HG03108 (cell line): Measurements from ENCODE around the gene KCNJ5.
A peak's percentile ranks its signal among the peaks of the same experiment; 100 is the strongest.

Experiments used
- ATAC-seq: cut with Tn5 transposase; IDR thresholded peaks from one replicate; pipeline ENCODE4 v1.9.1; 2021; ENCODE audit warnings: moderate library complexity; ENCODE audit not compliant: unreplicated experiment

Gene KCNJ5

DNA sequence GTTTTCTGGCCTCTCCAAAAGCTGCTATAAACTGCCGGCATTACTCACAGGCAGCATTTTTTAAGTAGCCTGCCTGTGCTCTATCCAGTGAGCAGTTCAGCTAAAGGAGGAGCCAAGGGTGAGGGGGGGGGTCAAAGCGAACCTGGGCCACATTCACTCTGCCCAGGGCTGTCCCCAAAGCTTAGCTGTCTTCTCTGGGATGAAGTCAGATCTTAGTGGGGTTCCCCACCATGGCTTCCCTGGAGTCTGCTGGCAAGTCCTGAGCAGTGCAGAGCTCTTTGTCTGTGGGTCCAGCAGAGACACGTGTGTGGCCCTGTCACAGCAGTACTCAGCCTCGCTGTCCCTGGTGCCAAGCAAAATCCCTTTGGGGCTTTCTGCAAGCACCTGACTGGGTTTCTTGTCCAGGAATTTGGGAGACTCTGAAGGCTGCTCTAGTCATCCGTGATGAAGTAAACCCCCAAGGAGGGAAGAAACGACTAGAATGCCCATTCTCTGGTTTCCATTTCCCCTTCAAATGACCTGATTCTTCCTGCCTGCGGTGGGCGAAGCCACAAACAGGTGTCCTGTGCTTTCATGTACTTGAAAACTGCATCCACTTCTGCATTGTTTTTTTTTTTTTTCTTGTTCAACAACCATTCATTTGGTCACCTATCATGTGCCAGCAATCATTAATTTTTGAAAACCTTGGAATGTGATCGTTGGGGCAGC is 2.6 kb downstream of the KCNJ5 start:
- ATAC-seq: peak; percentile 72

DNA sequence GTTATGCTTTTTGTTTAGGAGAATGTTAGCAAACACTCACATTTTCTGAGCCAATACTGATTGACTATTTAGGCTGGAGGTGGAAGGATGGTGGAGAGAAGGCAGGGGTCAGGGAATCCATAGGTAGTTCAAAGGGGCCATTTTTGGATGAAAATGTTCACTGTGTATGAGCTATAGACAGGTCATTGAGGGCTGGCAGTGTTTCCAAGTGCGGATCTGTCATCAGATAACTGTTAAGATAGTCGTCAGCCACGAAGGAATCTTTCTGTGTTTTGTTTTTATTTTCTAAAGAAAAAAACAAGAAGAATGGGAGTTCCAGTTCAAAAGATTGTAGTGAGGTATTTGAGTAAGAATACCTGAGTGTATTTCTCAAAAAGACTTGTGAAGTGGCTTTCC is 3.1 kb downstream of the KCNJ5 start:
- no peak for ATAC-seq

DNA sequence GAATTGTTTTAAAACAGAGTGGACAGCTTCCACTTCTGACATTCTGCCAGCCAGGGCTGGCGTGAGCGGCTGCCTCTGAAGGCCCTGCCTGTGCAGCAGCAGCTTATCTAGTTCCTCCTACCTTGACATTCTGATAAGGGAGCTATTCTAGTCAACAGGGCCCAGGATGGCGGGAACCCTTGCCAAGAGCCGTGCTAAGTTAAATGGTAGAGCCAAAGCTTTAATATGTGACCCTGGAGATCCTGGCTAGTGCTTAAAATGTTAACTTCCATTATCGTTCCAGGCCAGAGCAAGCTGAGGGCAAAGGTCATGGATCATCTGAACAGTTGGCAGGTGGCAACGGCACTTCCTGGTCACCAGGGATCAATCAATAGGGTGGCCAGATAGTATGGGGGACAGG is 3.5 kb downstream of the KCNJ5 start:
- ATAC-seq: no peak

DNA sequence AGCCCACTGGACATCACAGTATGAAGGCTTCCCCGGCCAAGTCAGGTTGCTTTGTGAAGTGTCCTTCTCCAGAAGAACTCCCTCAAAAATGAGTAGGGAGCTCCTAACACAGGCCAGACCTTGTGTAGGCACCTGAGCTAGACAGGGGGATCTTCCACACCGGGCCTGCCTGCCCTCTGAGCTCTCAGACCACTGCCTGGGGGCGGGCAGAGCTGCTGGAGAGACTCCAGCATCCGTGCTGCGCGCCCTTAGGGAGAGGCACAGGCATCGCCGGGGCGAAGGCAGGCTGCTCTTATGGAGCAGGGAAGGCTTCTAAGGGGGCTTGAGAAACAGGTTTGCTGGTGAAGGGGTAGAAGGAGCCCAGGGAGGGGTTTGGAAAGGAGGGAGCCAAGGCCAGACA is 4.4 kb downstream of the KCNJ5 start:
- no peak for ATAC-seq

- ATAC-seq: no peak
Observed at GRCh38 chr11:128896356-128896755, 5.2 kb downstream of the KCNJ5 start.

DNA sequence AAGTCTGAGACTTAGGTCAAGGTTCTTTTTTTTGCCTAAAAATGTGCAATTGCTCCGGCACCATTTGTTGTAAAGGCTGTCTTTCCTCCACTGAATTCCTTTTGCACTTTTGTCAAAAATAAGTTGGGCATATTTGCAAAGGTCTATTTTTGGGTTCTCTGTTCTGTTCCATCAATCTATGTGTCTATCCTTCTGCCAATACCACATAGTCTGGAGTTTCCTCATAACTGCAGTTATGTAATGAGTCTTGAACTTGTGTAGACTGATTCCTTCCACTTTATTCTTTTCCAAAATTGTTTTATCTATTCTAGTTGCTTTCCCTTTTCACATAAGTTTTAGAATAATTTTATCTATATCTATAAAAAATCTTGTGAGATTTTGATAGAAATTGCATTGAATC is 6.7 kb downstream of the KCNJ5 start:
- no peak for ATAC-seq

DNA sequence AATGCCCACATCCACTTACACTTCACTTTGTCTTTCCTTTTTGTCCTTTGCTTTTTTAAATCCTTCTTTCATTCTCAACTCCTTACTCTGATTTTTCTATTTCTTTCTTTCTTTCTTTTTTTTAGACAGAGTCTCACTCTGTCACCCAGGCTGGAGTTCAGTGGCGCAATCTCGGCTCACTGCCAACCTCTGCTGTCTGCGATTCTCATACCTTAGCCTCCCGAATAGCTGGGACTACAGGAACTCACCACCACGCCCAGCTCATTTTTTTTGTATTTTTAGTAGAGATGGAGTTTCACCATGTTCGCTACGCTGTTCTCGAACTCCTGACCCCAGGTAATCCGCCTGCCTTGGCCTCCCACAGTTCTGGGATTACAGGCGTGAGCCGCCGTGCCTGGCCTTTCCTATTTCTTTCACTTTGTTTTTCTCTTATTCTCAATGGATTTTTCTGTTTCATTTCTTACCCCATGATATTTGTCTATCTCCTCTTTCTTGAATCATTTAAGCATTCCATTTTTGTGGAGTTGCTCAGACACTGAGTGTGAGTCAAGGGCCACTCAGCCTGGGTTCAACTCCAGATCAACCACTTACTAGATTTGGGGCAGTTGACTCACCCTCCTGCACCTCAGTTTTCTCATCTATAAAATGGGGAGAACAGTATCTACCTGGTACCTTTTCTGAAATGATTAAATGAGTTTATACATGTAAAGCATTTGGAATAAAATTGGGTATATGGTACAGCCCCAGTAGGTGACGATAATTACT is 7.6 kb downstream of the KCNJ5 start:
- ATAC-seq: no peak

DNA sequence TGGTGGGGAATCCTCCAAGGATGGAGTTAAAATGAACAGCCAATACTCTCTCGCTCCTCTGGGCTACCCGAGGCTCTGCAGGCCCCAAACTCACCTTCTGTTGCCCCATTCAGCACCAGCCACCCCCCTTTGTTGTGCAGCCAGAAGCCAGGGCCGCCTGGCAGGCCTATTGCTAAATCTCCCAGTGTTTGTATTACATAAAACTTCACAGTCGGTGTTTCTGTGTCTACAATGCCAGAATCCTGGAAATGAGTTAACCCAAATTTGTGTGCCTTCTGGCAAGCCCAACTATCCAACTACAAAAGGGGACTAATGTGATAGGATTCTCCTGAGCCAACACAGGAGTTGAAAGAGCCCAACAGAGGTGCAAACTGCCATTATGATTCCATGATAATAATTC is 9.3 kb downstream of the KCNJ5 start:
- no peak for ATAC-seq

- no peak for ATAC-seq
Observed at GRCh38 chr11:128901653-128902514, 10.7 kb downstream of the KCNJ5 start.

DNA sequence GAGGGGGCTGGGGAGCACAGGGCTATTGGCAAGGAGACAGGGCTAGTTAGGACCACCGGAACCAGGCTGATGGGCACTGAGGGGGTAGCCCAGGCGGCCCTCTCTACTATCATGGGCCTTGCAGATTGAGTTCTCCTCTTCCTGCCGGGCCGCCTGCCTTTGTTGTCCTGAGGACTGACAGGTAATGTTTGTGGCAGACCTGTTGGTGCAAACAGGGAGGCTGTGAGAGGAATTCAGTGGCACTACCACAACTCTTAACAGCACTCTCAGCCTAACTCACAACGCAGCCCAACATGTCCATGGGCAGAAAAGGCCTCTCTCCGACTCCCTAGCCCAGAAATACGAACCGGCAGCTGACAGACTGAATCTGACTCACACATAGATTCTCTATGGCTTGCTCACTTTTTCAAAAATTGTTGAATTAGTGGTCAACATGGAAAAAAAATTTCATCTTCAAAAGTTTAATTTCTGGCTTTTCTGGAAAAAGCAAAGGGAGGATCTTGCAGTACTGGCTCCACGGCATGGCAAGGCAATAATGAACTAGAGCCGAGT is 11.4 kb downstream of the KCNJ5 start:
- ATAC-seq: no peak

DNA sequence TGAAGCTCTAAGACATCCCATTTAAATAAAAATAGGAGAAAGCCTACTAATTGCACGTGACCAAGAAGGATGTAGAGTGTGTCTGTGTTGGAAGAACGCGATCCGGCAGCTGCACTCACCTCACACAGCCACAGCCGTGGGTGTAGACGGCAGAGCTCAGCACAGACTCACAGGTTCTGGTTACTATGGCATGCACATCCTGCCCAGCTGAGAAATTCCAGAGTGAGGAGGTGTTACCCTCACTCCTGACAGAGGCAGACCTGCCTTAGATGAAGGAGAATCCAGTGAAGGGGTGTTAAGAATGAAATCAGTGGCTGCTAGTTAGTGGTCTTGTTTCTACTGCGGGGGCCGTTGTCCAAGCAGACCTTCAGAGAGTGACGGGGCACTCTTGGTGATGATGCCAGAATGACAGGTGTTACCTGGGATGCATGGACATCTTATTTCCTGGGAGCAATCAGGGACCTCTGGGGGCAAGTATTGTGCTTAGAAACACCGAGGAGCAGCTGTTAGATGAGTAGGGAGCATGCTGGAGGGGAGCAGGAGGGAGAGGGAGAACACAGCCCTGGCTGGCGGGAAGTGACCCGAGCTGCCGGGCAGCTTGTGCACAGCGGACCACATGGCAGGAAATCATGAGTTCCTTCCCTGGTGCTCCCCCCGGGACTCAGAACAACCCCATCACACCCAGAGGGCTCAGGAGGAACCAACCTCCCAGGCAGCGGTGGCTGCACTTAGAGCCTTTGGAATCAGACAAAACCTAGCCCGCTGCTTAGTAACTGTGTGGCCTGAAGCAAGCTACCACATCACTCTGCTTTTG is 12.3 kb downstream of the KCNJ5 start:
- no peak for ATAC-seq

DNA sequence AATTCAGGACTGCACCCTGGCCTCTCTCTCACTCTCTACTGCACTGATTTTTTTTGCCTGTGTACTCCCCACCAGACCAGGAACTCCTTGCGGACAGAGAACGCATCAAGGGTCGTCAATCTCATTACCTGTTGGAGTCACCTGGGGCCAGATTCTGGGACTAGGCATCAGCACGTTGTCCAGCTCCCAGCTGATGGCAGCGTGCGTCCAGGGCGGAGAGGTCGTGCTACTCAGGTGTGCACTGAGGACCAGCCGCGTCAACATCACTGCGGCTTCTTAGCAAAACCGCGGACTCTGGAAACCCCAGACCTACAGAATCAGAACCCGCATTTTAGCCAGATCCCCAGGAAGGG is 13.1 kb downstream of the KCNJ5 start:
- ATAC-seq: no peak

- ATAC-seq: peak; percentile 60
Observed at GRCh38 chr11:128904656-128905344, 13.6 kb downstream of the KCNJ5 start.

- peak; percentile 29 for ATAC-seq
Observed at GRCh38 chr11:128905345-128906184, 14.4 kb downstream of the KCNJ5 start.

- no peak for ATAC-seq
Observed at GRCh38 chr11:128906185-128907050, 15.3 kb downstream of the KCNJ5 start.

GRCh38 chr11:128907585-128907984 is 16.4 kb downstream of the KCNJ5 start:
- no peak for ATAC-seq

- no peak for ATAC-seq
Observed at GRCh38 chr11:128908391-128909246, 17.5 kb downstream of the KCNJ5 start.
